ENCODE results near the gene SMAD9.

The SMAD9 gene

DNA sequence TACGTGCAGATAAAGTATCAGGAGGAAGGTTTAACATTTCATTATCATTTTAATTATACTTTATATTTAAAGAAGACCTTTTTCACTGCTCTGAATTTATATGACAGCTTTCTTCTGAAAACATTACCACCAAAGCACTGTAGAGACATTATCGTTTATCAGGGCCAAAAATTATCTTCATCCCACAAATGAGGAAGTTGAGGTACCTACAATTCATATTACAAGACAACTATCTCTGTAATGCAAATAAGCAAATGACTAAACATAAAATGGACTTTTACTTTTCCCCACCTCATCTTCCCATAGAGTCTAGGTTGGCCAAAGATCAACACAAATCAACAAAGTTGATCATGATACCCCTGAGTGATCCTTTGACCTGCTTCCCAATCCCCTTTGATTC lies 30.9 kb upstream of the SMAD9 start:
- TF ChIP-seq, protein P1, sequence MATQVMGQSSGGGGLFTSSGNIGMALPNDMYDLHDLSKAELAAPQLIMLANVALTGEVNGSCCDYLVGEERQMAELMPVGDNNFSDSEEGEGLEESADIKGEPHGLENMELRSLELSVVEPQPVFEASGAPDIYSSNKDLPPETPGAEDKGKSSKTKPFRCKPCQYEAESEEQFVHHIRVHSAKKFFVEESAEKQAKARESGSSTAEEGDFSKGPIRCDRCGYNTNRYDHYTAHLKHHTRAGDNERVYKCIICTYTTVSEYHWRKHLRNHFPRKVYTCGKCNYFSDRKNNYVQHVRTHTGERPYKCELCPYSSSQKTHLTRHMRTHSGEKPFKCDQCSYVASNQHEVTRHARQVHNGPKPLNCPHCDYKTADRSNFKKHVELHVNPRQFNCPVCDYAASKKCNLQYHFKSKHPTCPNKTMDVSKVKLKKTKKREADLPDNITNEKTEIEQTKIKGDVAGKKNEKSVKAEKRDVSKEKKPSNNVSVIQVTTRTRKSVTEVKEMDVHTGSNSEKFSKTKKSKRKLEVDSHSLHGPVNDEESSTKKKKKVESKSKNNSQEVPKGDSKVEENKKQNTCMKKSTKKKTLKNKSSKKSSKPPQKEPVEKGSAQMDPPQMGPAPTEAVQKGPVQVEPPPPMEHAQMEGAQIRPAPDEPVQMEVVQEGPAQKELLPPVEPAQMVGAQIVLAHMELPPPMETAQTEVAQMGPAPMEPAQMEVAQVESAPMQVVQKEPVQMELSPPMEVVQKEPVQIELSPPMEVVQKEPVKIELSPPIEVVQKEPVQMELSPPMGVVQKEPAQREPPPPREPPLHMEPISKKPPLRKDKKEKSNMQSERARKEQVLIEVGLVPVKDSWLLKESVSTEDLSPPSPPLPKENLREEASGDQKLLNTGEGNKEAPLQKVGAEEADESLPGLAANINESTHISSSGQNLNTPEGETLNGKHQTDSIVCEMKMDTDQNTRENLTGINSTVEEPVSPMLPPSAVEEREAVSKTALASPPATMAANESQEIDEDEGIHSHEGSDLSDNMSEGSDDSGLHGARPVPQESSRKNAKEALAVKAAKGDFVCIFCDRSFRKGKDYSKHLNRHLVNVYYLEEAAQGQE (IDR thresholded peaks at IDR 0.05; ENCODE audit: insufficient read depth in 1 of 2, low read depth in 2 of 2, low read length in 2 of 2), result no peak
- no peak for TF ChIP-seq SIN3A (IDR thresholded peaks at IDR 0.05; ENCODE audit: borderline replicate concordance, insufficient read depth, low read length)
- no peak for TF ChIP-seq TAF1 (IDR thresholded peaks at IDR 0.05; ENCODE audit: borderline replicate concordance, insufficient read depth, low read length)
- TF ChIP-seq FOXP2 (optimal IDR thresholded peaks at IDR 0.05; ENCODE audit: borderline replicate concordance, extremely low read depth, extremely low read length, insufficient read depth), result no peak
- no peak for TF ChIP-seq POLR2AphosphoS5 (IDR thresholded peaks at IDR 0.05; ENCODE audit: low read depth, low read length)

DNA sequence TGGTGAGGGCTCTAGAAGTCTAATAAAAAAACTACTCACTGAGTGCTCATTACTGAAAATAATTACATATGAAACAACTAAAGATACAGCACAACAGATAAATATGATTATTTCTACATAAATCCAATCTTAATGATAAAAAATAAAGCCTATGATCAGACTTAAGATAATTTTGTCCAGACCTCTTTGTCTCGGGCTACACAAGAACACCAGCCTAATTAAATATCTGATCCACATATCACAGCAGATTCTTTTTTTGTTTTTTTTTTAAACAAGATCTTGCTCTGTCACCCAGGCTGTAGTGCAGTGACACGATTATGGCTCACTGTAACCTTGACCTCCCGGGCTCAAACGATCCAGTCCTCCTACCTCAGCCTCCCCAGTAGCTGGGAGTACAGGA lies 30.3 kb upstream of the SMAD9 start:
- TF ChIP-seq SIN3A (IDR thresholded peaks at IDR 0.05; ENCODE audit: borderline replicate concordance, insufficient read depth, low read length), result no peak
- no peak for TF ChIP-seq FOXP2 (optimal IDR thresholded peaks at IDR 0.05; ENCODE audit: borderline replicate concordance, extremely low read depth, extremely low read length, insufficient read depth)
- TF ChIP-seq, protein P1 (IDR thresholded peaks at IDR 0.05; ENCODE audit: insufficient read depth in 1 of 2, low read depth in 2 of 2, low read length in 2 of 2), result no peak
- TF ChIP-seq POLR2AphosphoS5 (IDR thresholded peaks at IDR 0.05; ENCODE audit: low read depth, low read length), result no peak
- TF ChIP-seq TAF1 (IDR thresholded peaks at IDR 0.05; ENCODE audit: borderline replicate concordance, insufficient read depth, low read length), result no peak

DNA sequence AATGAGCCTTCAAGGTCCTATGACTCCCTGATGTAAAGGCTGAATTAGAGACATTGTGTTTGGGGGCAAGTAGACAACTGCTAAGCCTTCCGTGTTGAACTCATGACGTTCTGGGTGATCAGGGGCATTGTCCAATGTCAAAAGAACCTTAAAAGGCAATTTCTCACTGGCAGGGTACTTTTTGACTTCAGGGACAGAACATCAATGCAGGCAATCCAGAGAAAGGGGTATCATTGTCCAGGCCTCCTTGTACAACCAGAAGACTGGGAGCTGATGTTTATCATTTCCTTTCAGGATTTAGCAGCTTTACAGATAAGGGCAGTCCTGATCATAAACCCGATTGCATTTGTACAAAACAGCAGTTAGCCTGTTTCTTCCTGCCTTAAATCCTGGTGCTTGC lies 25.0 kb upstream of the SMAD9 start:
- TF ChIP-seq FOXP2 (optimal IDR thresholded peaks at IDR 0.05; ENCODE audit: borderline replicate concordance, extremely low read depth, extremely low read length, insufficient read depth) (no peak), POLR2AphosphoS5 (IDR thresholded peaks at IDR 0.05; ENCODE audit: low read depth, low read length) (no peak), SIN3A (IDR thresholded peaks at IDR 0.05; ENCODE audit: borderline replicate concordance, insufficient read depth, low read length) (no peak), TAF1 (IDR thresholded peaks at IDR 0.05; ENCODE audit: borderline replicate concordance, insufficient read depth, low read length) (no peak)
- TF ChIP-seq, protein P1 (IDR thresholded peaks at IDR 0.05; ENCODE audit: insufficient read depth in 1 of 2, low read depth in 2 of 2, low read length in 2 of 2), result no peak

DNA sequence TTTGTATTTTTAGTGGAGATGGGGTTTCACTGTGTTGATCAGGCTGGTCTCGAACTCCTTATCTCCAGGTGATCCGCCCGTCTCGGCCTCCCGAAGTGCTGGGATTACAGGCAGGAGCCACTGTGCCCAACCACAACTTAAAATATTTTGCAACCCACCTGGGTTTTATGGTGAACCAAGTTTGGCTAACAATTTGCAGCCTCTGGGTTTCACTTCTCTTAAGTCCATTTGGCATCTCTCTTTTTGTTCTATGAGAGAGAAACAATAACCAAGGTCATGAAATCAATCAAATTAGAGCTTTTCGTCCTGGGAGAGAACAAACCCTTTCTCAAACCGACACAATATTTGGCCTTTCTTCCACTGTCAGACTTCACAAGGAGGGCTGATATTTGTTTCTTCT lies 5.6 kb upstream of the SMAD9 start:
- no peak for TF ChIP-seq POLR2AphosphoS5 (IDR thresholded peaks at IDR 0.05; ENCODE audit: low read depth, low read length)
- TF ChIP-seq TAF1 (IDR thresholded peaks at IDR 0.05; ENCODE audit: borderline replicate concordance, insufficient read depth, low read length), result no peak
- TF ChIP-seq SIN3A (IDR thresholded peaks at IDR 0.05; ENCODE audit: borderline replicate concordance, insufficient read depth, low read length), result no peak
- TF ChIP-seq, protein P1 (IDR thresholded peaks at IDR 0.05; ENCODE audit: insufficient read depth in 1 of 2, low read depth in 2 of 2, low read length in 2 of 2), result no peak
- TF ChIP-seq FOXP2 (optimal IDR thresholded peaks at IDR 0.05; ENCODE audit: borderline replicate concordance, extremely low read depth, extremely low read length, insufficient read depth), result no peak

DNA sequence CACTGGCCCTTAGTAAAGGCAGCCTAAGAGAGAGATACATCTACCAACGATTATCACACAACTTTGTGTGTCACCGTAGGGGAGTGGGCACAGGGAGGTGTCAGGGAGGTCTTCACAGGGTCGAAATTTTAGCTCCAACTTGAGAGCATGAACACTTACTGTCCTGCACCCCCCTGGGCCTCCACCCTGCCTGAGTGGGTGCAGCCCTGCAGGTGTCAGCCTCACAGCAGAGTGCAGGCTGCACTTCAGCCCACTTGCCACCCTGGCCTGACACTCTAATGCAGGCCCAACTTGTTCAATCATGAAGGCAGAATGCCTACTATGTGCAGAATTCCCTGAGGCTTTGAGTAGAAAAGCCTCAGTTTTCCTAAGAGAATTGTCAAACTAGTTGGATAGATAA lies 4.0 kb upstream of the SMAD9 start:
- TF ChIP-seq POLR2AphosphoS5 (IDR thresholded peaks at IDR 0.05; ENCODE audit: low read depth, low read length) (no peak), SIN3A (IDR thresholded peaks at IDR 0.05; ENCODE audit: borderline replicate concordance, insufficient read depth, low read length) (no peak), FOXP2 (optimal IDR thresholded peaks at IDR 0.05; ENCODE audit: borderline replicate concordance, extremely low read depth, extremely low read length, insufficient read depth) (no peak), TAF1 (IDR thresholded peaks at IDR 0.05; ENCODE audit: borderline replicate concordance, insufficient read depth, low read length) (no peak)
- TF ChIP-seq, protein P1 (IDR thresholded peaks at IDR 0.05; ENCODE audit: insufficient read depth in 1 of 2, low read depth in 2 of 2, low read length in 2 of 2), result no peak
